Right renal pelvis (tissue), 4 donors: ENCODE results near the gene TNNT3. TPM values are rescaled to one million over a fixed set of nuclear protein-coding genes. Genes with fewer than 3 reads are reported as not detected.

ENCODE experiments used
- DNase-seq, 4 donors: peaks; one replicate each; pipeline ENCODE4 v3.0.0-alpha.2; 2013; ENCODE audit warnings: low read depth in 4 of 4, low spot score in 3 of 4, missing footprints in 1 of 4
- polyA plus RNA-seq, 4 donors: library from polyadenylated mRNA; unstranded; fragments of 120-200 nt; gene quantifications; one replicate each; pipeline ENCODE4 v1.2.1, GENCODE V29; 2013; ENCODE audit not compliant: insufficient read length in 4 of 4

TNNT3 gene
- polyA plus RNA-seq, 4 donors = 5.9 to 15.3 (median 8.8) TPM

DNA sequence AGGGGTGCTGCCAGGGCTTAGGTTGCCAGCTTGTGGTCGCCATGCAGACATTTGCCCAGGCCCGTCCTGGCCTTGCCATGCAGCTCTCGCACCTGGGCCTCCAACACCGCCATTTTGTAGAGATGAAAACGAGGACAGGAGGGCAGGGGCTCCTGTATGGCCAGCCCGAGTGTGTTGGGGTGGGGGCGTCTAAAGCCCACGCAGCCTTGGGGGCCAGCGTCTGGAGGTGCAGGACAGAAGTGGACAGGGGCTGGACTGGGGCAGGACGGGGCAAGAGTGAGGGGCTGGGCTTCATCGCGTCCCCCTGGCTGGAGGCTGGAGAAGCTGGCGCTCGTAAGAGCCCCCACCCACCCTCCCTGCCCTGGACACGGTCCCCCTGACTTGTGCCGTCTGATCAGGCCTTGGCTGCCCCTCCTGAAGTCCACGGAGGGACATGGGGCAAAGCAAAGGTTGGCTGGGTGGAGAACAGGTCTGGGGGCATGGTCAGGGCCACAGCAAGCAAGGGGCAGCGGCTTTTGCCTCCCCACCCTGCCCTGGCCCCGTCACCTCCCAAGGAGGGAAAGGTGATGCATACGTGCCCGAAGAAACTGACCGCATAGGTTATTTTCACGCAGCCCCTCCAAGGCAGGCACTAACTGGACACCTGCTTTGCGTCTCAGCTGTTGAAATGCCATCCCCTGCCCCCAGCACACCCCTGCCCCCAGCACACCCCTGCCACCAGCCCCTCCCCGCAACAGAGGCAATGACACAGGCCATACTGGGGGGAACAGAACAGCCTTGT, 815 bp downstream of the TNNT3 start:
- DNase-seq = no peak

DNA sequence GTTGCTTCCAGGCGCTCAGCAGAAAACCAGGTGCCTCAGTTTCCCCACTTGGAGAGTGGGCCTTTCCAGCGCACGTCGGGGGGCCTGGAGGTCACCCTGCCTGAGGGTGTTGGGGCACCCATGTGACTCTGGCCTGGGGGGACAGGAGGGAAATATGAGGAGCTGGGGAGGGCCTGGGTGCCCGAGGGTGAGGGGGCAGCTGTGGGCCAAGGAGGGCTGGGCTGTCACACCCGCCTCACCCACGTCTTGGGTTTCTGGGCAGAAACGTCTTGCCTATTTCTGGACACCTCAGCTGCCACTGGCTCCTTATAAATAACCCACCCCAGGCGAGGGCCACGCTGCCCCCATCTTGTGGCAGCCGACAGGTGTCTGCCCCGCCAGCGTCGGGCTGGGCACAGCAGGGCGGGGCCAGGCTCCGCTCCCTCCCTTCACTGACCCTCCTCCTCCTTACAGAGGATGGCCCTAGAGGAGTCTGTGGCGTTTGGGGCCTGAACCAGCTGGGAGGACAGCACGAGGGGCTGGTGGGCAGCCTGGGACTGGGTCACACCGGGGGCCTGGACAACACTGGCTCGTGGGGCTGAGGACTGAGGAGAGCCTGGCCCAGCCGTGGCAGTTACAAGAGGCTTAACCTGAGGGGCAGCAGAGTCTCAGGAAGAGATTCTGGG, 1.5 kb downstream of the TNNT3 start:
- DNase-seq = no peak

DNA sequence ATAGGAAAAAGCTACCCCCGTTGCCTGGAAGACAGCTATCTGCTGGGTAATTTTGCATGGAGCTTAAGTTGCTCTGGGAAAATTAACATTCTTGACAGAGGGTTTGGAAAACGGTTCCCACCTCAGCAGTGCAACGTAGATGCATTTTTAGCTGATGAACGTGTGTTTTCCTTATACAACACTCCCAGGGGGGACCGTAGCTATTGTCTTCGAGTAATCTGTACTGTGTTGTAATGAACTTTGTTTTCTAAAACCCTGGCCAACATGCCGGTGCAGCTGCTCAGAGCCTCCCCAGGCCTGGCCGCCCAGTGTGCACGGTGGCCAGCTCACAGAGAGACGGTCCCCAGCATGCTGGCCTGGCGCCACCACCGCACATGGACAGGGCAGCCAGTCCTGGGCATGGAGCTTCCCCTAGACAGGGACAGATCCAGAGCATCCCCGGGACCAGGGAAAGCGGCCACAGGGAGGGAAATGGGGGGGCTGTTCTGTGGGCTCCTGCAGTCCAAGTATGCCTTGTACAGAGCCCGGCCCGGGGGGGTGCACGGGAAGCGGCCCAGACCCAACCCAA, 2.2 kb downstream of the TNNT3 start:
- DNase-seq = no peak

DNA sequence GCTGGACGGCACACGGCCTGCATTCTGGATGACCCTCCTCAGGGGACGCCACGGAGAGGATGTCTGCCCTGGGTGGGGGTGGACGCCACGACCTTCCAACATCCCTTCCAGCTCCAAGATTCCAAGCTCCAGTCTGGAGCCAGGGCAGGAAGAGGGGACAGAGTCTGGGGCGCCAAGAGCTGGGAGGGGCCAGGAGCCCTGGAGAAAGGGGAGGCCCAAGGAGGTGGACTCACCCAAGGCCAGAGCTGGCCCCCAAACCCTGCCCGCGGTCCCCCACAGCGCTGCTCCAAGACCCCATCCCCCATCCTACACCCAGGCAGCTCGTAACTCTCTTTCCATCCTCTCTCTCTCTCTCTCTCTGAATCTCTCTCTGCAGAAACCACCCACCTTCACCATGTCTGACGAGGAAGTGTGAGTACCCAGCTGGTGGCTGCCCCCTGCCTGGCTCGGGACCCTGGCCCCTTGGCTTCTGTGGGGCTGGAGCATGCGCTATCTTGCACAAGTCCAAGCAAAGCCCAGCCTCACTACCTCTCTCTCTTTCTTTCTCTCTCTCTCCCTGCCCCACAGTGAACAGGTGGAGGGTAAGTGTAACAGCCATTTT, 3.1 kb downstream of the TNNT3 start:
- no peak for DNase-seq

DNA sequence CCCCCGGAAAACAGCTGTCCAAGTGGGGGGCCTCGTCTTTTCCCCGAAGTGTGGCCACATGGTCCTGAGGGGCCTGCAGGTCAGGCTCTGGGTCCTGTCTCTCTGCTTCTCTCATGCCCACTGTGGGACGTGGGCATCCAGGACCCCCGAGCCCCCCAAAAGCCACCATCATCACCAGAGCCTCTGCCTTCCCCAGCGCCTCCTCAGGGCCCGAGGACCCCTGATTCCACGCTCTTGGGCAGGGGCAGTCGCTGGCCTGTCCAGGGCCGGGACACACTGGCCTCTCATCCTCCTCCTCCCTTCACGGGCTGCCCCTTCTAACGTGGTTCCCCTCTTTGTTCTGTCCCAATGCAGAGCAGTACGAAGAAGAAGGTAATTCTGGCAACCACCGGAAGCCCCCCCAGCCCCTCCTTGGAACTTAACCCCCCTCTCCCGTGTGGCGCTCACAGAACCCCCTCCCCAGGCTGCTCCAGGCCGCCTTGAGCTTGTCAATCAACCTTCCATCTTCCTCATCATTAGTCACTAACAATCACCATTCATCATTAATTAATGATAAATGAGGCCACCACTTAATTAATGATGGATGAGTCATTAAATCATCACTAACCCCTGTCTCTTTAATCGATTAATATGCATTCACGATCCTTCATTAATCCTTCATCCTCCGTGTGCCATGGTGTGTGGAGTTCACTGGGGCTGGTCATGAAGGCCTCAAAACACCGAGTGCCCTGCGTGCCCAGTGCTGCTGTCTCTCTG, 3.9 kb downstream of the TNNT3 start:
- no peak for DNase-seq

DNA sequence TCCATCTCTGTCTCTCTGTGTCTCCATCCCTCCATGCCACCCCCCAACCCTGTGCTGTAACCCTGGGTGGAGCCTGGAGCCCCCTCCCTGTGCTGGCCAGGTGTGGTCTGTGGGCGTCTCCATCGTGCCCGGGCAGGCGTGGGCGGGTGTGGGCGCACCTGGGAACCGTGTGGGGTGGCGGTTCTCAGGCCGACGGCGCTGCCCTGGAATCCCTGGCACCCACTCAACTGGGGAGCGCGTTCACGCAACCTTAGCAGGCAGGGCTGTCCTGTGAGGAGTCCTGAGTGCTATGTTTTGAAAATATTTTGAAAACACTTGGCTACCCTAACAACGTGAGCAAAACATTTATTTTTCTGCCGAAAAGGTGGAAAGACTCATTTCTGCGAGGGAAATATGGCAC, 4.7 kb downstream of the TNNT3 start:
- DNase-seq = no peak

DNA sequence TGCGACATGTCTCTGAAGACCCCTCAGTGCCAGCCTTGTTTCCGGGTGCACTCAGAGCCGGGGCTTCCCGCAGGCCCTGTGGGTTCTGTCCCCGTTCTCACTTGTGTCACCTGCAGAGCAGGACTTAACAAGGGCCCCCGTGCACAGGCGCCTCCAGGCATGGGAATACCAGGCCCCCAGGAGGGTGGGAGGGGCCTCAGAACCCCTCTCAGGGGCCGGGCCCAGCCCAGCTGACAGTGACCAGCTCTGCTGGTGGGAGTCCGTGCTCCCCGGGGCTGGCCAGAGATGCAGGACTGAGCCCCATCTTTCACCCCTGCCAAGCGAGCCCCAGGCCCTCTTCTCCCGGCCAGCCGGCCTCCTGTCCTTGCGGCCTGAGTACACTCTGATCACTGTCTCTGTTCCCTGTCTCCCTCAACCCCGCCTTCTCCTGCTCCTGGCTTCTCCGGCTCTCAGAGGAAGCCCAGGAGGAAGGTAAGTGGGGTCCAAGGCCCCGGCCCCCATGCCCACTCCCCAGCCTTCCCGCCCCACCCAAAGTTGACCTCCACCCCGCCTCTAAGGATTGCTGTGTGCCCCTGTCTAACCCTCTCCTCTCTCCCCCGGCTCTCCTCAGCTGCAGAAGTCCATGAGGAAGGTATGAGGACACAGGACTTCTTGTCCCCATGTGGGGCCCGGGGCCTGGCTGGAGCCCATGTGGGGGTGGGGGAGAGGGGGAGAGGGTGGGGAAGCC, 5.3 kb downstream of the TNNT3 start:
- no peak for DNase-seq

DNA sequence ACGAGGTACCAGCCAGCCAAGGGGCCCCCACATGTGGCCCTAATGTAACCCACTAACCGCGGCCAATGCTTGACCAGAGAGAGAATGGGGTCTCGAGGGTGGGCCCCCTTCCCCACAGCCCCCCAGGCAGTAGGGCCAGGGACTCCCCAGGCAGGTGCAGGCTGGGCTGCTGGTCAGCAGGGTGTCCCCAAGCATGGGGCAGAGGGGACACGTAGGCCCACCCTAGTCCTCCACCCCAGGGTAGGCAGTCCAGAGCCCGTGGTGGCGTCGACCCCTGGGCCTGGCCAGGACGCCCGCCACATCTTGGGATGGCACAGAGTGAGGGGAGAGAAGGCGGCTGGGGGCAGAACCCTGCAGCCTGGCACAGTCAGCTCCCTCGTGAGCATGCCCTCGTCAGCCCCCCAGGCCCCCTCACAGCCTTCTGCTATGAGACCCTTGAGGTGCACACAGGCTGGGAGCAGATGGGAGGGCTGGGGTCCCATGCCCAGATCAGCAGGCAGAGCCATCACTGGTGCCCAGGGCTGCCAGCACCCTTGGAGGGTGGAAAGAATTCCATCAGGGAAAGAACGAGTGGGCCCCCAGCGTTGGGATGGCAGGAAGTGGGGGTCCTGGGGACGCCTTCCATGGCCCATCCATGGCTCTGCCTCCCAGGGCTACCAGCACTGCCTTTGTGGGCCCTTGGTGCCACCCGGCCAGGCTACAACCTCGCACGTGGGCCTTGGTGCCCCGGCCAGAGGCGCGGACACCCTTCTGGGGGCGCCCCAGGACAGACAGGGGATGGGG, 6.1 kb downstream of the TNNT3 start:
- DNase-seq = no peak

DNA sequence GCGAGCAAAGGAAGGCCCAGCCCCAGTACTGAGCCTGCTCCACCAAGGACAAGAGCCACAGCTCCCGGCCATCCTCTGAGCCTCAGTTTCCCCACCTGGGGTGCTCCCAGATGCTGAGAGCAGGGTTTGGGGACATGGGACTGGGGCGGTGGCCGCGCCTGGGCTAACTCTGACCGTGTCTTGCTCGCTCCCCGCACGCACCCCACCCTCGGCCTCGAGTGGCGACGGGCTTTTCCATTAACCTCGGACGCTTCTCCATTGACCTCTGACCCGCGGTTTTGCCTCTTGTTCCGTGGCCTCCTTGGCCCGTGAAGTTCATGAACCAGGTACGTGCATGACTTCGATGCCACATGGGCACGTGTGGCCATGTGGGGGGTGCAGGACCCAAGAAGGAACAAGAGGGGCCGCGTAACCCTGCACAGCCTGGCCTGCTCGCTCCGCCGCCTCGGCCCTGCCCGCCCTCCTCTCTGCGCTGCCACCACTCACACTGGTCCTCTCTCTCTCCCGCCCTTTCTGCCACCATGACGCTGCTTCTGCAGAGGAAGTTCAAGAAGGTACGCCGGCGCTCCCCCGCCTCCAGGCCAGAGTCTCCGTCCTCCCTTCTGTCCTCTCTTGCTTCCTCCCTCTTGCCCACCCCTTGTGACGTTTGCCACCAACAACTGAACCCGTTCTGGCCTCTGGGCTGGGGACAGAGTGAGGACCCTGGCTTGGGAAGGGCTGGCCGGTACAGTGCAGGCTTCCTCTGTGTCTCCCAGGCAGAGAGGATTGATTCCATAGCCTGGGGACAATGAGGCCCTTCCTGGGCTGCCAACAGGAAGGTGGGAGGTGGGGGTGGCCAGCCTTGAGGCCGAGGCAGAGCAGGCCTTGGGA, 6.9 kb downstream of the TNNT3 start:
- no peak for DNase-seq

DNA sequence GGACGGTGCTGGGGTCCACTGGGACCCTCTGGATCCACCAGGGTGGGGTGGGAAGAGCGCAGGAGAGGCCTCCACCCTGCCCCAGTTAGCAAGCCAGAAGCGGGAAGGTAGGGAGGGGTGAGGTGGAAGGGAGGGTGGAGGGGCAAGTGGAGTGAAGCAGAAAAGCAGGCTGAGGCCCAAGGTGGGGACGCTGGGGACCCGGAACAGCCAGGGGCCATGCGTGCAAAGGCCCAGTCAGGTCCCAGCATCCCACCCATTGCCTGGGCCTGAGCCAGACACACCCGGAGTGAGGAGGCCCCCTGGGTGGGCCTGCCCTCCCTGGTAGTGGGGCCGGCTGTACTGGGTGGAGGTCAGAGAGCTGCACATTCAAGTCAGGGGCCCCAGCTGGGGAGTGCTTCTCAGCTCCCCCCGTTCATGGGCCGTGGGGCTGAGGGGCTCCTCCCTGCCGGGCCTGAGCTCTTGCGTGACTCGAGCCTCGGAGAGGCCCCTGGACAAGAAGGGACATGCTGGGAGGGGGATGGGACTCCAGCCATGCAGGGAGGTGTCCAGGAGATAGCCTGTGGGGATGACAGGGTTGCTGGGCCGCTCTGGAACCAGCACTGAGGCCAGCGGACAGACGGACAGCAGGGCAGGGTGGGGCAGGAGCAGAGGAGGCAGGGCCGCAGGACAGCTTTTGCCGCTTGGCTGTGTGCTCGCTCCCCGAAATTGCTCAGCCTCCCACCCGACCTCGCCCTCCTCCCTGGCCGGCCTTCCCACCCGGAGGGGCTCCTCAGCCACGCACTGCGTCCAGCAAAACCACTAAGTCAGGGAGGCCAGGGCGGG, 7.7 kb downstream of the TNNT3 start:
- no peak for DNase-seq

DNA sequence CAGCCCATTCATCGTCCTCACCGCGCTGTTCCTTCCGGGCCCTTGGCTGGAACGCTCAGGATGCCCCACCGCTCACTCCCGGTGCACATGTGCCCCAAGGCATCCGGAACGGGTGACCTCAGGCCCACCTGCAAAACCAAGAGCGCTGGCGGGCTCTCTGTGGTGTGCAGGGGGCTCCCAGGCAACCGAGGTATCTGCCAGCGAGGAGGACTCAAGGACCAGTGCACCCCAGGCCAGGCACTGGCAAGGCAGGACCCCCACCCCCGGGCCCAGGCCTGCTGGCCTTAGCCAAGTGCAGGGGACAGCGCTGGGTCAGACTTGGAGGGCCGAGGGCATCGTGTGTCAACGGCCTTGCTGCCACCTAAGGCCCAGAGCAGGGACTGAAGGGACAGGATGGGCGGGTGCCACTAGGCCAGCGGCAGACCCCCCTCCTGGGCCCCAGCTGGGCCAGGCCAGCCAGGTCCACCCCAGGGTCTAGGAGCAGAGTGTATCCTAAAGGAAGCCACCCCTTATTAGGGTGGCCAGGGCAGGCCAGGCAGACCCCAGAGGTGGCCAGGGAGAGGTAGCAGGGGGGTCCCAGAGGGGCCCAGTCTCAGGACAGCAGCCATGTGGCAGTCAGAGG, 8.5 kb downstream of the TNNT3 start:
- no peak for DNase-seq

DNA sequence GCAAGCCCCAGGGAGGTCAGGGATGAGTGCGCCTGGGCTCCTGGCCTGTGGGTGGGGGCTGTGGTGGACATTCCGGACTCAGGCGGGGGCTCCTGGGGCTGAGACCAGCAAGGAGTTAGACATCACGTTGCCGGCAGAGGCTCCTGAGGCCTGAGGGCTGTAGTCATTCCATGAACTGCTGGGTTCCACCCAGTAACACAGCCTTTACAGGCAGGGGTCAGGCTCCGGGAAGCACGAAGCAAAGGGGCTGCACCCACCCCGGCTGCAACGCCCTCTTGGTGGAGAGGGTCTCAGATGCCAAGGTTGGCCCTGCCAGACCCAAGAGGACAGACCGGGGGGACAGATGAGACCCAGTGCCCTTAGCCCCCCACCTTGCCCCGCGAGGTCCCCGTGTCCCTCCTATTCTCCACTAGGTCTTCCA, 9.0 kb downstream of the TNNT3 start:
- DNase-seq = no peak

DNA sequence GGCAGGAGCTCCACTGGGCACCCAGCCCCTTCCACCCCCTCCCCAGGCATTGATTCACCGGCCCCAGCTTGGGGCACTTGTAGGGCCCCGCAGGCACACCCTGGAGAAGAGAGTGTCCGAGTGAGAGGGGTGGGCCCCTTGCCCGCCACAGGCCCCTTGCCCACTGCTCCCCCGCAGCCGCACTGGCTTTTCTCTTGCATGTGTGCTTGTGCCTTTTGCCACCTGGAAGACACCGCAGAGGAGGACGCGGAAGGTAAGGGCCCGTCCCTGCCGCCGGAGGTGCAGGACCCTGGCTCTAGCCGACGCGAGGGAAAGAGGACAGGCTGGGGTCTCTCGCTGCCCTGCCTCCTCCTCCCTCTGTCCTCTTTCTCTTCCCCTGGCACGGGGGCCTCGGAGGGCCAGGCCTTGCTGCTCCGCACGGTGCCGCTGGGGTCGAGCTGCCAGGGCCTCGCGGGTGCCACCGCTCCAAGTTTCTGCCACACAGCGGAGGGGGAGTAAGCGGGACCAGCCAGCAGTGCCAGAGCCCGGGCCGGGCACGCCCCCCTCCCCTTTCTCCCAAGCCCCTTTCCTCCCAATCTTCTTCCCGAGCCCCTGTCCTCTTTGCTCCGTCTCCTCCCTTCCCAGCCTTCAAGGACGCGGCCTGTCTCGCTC, 9.5 kb downstream of the TNNT3 start:
- no peak for DNase-seq

DNA sequence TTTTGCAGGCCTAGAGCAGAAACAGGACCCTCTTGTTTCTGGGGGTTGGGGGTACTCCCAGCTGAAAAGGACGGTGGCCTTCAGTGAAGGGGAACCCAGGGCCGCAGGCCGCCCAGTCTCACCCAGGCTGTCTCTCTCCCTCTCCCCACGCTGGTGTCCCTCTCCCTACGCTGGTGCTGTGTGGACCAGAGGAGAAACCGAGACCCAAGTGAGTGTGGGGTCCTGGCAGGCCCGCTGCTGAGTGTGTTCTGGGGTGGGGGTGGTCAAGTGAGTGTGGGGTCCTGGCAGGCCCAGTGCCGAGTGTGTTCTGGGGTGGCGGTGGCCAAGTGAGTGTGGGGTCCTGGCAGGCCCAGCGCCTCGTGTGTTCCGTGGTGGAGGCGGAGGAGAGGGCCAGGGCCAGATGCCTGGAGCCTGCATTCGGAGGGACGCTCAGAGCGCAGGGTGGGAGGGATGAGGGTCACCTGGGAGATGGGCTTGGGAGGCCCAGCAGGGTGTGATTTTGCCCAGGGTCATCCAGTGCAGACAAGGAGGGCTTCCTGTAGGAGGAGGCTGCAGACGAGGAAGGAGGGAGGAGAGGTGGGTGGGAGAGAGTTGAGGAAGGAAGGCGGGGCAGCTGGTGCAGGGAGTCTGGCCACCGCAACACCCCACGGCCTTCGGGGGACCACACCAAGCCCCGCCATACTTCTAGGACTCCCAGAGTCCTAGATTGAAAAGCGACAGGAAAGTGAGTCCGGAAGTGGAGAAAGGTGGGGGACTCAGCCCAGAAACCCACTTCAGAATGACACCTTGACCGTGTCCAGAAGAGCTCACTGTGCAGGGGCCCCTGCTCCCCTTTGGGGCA, 10.3 kb downstream of the TNNT3 start:
- no peak for DNase-seq

DNA sequence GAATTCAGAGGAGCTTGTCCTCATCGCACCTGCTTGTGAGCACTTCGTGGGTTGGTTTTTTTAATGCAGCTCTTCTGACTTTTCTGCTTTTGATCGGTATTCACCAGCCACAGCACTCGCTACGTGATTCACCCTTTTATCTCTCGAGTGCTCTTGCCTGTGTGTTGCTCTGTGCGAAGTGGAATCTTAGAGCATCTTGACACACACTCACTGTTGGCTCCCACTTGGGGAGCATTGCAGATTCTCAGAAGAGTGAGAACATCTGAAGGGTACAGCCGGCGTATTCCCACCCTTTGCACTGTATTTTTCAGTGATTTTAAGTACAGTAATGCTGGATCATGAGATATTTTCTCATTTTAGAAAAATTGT, 10.9 kb downstream of the TNNT3 start:
- no peak for DNase-seq
